Fibroblast of villous mesenchyme (primary cell): ENCODE data around the gene PCSK1. TPM values are rescaled to one million over a fixed set of nuclear protein-coding genes. Genes with fewer than 3 reads are reported as not detected.
"Not testable (repeated sequence)": the region's sequence is repeated elsewhere in the genome, so short reads cannot be mapped to it uniquely, and the experiment has no call there.

Experiments used
- DNase-seq: peaks from one replicate; pipeline ENCODE4 v3.0.0-alpha.2; 2010; ENCODE audit warnings: low read depth
- H3K4me3 ChIP-seq: 2 replicates; pipeline ENCODE4 v1.5.1; 2011; ENCODE audit warnings: low read depth, mild to moderate bottlenecking, low read length
- total RNA-seq: library from RNA; depleted of rRNA; stranded (reverse); fragments of >200 nt; gene quantifications from 2 replicates; pipeline ENCODE4 v1.2.3, GENCODE V29; 2012
- TF ChIP-seq, protein P1 (sequence below): IDR thresholded peaks from 2 replicates; pipeline ENCODE4 v1.5.1; 2012; ENCODE audit warnings: low read depth, mild to moderate bottlenecking, low read length; ENCODE audit not compliant: insufficient read depth

The PCSK1 gene
- total RNA-seq, 1 donor = under 0.01 TPM

DNA sequence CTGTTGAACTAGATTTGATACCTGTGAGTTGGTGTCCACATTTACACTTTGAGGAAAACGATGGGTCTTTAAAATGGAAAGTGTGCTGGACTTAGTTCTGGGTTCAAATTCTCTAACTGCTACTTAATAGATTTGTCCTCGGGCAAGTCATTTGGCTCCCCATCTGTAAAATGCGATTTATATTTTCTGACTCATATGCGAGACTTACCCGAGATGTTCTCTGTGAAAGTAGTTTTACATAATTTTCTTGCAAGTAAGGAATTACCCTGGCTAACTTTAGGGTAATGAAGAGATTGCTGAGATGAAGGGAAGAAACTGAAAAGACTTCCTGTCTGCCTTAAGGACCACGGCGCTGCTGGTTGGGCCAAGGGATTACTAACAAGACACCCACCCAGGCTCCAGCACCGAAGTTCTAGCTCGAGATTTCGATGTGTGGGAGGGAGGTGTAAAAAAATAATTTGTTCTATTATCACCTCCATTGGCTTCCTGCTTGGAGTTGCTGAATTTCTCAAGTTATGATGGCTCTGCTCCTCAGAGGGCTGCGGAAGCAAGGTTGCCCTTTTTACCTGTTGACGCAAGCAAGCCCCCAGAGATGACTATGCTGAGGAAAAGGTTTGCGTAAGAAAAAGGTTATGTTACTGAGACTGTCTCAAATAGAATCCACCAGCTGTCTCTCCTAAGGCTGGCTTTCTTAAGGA lies 24.1 kb downstream of the PCSK1 start:
- peak; percentile 38 for DNase-seq
- TF ChIP-seq, protein P1, sequence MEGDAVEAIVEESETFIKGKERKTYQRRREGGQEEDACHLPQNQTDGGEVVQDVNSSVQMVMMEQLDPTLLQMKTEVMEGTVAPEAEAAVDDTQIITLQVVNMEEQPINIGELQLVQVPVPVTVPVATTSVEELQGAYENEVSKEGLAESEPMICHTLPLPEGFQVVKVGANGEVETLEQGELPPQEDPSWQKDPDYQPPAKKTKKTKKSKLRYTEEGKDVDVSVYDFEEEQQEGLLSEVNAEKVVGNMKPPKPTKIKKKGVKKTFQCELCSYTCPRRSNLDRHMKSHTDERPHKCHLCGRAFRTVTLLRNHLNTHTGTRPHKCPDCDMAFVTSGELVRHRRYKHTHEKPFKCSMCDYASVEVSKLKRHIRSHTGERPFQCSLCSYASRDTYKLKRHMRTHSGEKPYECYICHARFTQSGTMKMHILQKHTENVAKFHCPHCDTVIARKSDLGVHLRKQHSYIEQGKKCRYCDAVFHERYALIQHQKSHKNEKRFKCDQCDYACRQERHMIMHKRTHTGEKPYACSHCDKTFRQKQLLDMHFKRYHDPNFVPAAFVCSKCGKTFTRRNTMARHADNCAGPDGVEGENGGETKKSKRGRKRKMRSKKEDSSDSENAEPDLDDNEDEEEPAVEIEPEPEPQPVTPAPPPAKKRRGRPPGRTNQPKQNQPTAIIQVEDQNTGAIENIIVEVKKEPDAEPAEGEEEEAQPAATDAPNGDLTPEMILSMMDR = no peak
- H3K4me3 ChIP-seq = no peak overlapping the region

DNA sequence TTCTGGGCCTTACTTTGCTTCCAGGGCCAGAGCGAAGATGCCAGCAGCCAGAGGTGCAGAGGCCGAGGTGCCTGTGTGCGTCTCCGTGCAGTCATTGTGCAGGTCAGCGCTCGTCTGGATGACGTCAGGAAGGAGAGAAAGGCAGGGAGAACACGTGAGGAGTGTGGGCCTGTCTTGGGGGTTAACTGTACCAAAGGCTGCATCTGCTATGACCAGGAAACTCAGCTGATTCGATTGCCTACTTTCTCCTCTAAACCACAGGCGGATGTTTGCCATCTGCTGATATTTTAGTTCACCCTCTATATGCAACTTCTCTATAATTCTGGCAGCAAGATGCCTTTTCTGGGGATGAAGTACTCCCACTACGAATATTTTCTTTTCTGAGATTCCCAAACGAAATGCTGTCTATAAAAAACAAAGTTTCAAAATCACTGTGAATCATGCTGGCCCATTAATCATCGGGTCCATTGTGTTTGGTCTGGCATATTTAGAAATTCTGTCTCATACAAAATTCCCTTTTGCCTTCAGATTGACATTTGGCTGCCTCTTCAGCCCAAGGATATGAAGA lies 24.8 kb downstream of the PCSK1 start:
- H3K4me3 ChIP-seq = no peak overlapping the region

DNA sequence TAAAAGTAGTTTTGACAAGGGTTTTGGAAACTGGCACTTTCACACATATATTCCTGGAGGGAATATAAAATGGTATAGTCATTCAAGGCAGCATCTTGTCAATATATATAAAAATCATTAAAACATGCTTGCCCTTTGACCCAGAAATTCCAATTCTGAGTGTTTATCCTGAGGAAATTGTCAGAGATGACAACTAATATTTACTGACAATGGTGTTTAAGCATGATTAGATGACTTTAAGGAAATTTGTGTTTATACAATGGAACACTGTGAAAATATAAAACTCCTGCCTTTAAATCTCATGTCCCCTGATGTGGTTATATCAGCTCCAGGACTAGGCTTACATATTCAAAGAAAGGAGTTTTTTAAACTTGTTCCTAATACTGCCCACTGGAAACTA lies 25.6 kb downstream of the PCSK1 start:
- TF ChIP-seq, protein P1 = no peak
- DNase-seq = peak; percentile 3
- no peak overlapping the region for H3K4me3 ChIP-seq

More for the DNA sequence above, 24.8 kb downstream of the PCSK1 start:
- TF ChIP-seq, protein P1 = no peak
- DNase-seq = peak; percentile 86

DNA sequence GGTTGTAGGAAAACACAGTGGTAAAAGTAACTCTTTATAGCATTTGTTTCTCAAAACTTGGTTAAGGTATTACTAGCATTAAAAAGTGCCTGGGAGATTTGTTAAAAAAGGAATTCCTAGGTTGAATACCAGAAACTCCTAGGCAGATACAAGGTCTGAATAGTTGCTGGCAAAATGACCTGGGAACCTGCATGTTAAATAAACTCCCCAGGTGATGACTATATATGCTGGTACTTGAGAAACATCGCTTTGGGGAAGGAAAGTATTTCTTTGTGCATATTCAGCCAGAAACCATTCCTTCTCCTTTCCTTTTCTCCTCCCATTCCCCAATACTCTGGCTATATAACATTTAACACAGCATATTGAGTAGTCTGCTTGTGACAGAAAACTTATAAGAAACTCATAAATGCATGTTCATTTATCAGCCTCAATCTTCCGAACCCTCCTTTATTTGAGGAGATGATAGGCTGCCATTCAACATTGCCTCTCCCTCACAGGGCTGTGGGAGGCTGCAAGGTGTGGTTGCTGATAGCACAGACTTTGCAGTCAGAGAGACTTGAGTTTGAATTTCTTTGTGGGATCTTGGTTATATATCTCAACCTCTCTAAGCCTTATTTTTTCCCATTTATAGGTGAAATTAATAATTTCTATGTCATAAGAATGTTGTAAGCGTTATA lies 28.7 kb downstream of the PCSK1 start:
- TF ChIP-seq, protein P1 = no peak
- H3K4me3 ChIP-seq = no peak overlapping the region
- no peak for DNase-seq

DNA sequence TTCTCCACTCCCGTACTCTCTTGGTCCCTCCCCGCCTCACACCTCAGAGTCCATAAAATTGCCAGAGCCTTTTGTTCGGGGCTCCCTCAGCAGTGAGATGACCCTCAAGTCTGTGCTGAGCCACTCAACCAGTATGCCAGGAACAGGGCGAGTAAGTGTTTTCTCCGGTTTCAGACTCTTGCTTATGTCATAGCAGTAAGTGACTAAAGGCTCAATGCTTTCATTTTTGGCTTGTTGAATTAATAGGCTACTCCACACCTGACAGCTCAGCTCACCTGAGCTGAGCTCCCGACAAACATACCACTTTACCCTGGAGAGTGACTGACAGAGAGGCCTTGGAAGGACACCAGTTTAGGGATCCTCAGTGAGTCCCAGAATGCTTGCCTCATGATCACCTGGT lies 30.5 kb downstream of the PCSK1 start:
- H3K4me3 ChIP-seq = no peak overlapping the region
- no peak for DNase-seq
- TF ChIP-seq, protein P1 = no peak

DNA sequence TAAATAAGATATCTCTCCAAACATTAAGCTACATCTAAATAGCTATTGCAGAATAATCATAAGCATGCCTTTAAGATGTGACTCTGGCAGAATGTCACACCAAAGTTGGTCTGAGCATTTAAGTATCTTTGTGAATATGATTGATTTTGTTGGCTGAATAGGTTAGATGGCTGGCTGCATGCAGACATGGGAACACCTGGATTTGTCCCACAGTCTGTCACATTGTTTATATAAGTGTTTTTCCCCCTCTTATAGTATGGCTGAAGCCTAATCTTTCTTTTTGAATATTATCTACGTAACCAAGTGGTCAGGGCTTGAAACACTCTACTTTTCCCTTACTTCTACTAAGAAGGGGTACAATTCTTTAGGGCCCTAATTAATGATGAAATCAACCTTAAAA lies 36.2 kb downstream of the PCSK1 start:
- no peak overlapping the region for H3K4me3 ChIP-seq
- TF ChIP-seq, protein P1 = no peak
- no peak for DNase-seq

DNA sequence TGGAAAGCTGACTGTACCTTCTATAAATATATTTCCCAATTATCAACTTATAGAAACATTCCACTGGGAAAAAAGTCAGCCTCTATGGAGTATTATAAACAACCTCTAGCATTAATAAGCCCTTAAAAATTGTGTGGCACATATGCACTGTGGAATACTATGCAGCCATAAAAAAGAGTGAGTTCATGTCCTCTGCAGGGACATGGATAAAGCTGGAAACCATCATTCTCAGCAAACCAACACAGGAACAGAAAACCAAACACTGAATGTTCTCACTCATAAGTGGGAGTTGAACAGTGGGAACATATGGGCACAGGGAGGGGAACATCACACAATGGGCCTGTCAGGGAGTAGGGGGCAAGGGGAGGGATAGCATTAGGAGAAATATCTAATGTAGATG lies 37.8 kb downstream of the PCSK1 start:
- not testable (repeated sequence) for DNase-seq, H3K4me3 ChIP-seq
